Mesothelial cell of epicardium (in vitro differentiated cells): Measurements from ENCODE around the gene CCNI. TPM values are rescaled to one million over a fixed set of nuclear protein-coding genes. Genes with fewer than 3 reads are reported as not detected.
"Not testable (repeated sequence)": the region's sequence is repeated elsewhere in the genome, so short reads cannot be mapped to it uniquely, and the experiment has no call there.

Experiments
- DNase-seq, 2 experiments: peaks; one replicate each; pipeline ENCODE4 v3.0.0; 2021; ENCODE audit warnings: low spot score in 2 of 2; ENCODE audit not compliant: unreplicated experiment in 2 of 2
- H3K27ac Mint-ChIP-seq: 2 replicates; pipeline ENCODE4 v1.8.0; 2021; ENCODE audit warnings: mixed read lengths
- H3K27me3 Mint-ChIP-seq: 2 replicates; pipeline ENCODE4 v1.8.0; 2021; ENCODE audit warnings: low read depth, mixed read lengths
- H3K36me3 Mint-ChIP-seq: 2 replicates; pipeline ENCODE4 v1.8.0; 2021; ENCODE audit warnings: mixed read lengths
- H3K4me1 Mint-ChIP-seq: 2 replicates; pipeline ENCODE4 v1.8.0; 2021; ENCODE audit warnings: mixed read lengths
- H3K4me3 Mint-ChIP-seq: 2 replicates; pipeline ENCODE4 v1.8.0; 2021; ENCODE audit warnings: mild to moderate bottlenecking, moderate library complexity, mixed read lengths
- H3K9me3 Mint-ChIP-seq: 2 replicates; pipeline ENCODE4 v1.8.0; 2021; ENCODE audit warnings: mixed read lengths
- CTCF ChIP-seq: fragments of 200-600 bp; sonication (generic); IDR thresholded peaks from one replicate; pipeline ENCODE4 v1.5.0; 2021; ENCODE audit warnings: antibody characterized with exemption; ENCODE audit not compliant: unreplicated experiment
- total RNA-seq: library from RNA; stranded (reverse); gene quantifications from 3 replicates; pipeline ENCODE4 v1.2.1, GENCODE V29; 2021

CCNI gene
- total RNA-seq, 1 donor from 2014 or later: 245 TPM

GRCh38 chr4:77036206-77036605, 39.6 kb downstream of the CCNI start:
- DNase-seq: no peak
- TF ChIP-seq CTCF: no peak
- no peaks in the 10 kb centered on the region for H3K4me1 Mint-ChIP-seq
- H3K4me3 Mint-ChIP-seq: no peak overlapping the region
- H3K27me3 Mint-ChIP-seq: no peaks in the 10 kb centered on the region
- H3K27ac Mint-ChIP-seq: no peak overlapping the region
- H3K36me3 Mint-ChIP-seq: peaks cover 20% of the 10 kb centered on the region
- no peaks in the 10 kb centered on the region for H3K9me3 Mint-ChIP-seq

- no peak for DNase-seq
- Mint-ChIP-seq H3K9me3 (no peaks in the 10 kb centered on the region), H3K4me3 (no peak overlapping the region), H3K27ac (no peak overlapping the region), H3K27me3 (no peaks in the 10 kb centered on the region), H3K36me3 (peaks cover 26% of the 10 kb centered on the region), H3K4me1 (no peaks in the 10 kb centered on the region)
- TF ChIP-seq CTCF: no peak
Measured at GRCh38 chr4:77035153-77035552, 40.6 kb downstream of the CCNI start.

- no peaks in the 10 kb centered on the region for H3K4me1 Mint-ChIP-seq
- H3K27ac Mint-ChIP-seq: no peak overlapping the region
- H3K36me3 Mint-ChIP-seq: peaks cover 24% of the 10 kb centered on the region
Measured at GRCh38 chr4:77031544-77031943, 44.2 kb downstream of the CCNI start.

GRCh38 chr4:77029757-77030156, 46.0 kb downstream of the CCNI start:
- not testable (repeated sequence) for H3K4me3 Mint-ChIP-seq, H3K27ac Mint-ChIP-seq, DNase-seq, H3K27me3 Mint-ChIP-seq, H3K4me1 Mint-ChIP-seq, H3K9me3 Mint-ChIP-seq
- peaks cover 36% of the 10 kb centered on the region for H3K36me3 Mint-ChIP-seq
- peak; percentile 45 for TF ChIP-seq CTCF

More at GRCh38 chr4:77031544-77031943, 44.2 kb downstream of the CCNI start:
- H3K4me3 Mint-ChIP-seq: no peak overlapping the region
- no peaks in the 10 kb centered on the region for H3K27me3 Mint-ChIP-seq
- DNase-seq: no peak
- H3K9me3 Mint-ChIP-seq: no peaks in the 10 kb centered on the region
- TF ChIP-seq CTCF: no peak

- Mint-ChIP-seq H3K4me3 (no peak overlapping the region), H3K27me3 (no peaks in the 10 kb centered on the region), H3K9me3 (no peaks in the 10 kb centered on the region), H3K36me3 (peaks cover 45% of the 10 kb centered on the region), H3K27ac (no peak overlapping the region), H3K4me1 (no peaks in the 10 kb centered on the region)
- no peak for TF ChIP-seq CTCF
- DNase-seq: no peak
Measured at GRCh38 chr4:77028246-77028645, 47.5 kb downstream of the CCNI start.

GRCh38 chr4:77026322-77026704, 49.5 kb downstream of the CCNI start:
- Mint-ChIP-seq H3K36me3 (peaks cover 45% of the 10 kb centered on the region), H3K4me1 (peaks cover 14% of the 10 kb centered on the region), H3K4me3 (no peak overlapping the region), H3K27ac (no peak overlapping the region), H3K27me3 (no peaks in the 10 kb centered on the region), H3K9me3 (no peaks in the 10 kb centered on the region)
- DNase-seq: no peak
- no peak for TF ChIP-seq CTCF
